ENCODE measurements around the gene ECEL1. TPM values are rescaled to one million over a fixed set of nuclear protein-coding genes. Genes with fewer than 3 reads are reported as not detected.

ECEL1 gene
- total and polyA plus RNA-seq, 2 of the 4 experiments (the other 2 are of a cell fraction): not detected

- TF ChIP-seq RFX5 (IDR thresholded peaks at IDR 0.05; ENCODE audit: low read depth, low read length) (no peak), MAZ (IDR thresholded peaks at IDR 0.05; ENCODE audit: borderline replicate concordance, low read depth, low read length) (no peak), CTCF (conservative IDR thresholded peaks at IDR 0.05; ENCODE audit: low read depth, low read length) (no peak), MXI1 (IDR thresholded peaks at IDR 0.05; ENCODE audit: borderline replicate concordance, low read depth, low read length) (no peak)
Measured at GRCh38 chr2:232456296-232457120, 31.1 kb downstream of the ECEL1 start (continued).
